ENCODE results near the gene CLPTM1. TPM values are rescaled to one million over a fixed set of nuclear protein-coding genes. Genes with fewer than 3 reads are reported as not detected.

The CLPTM1 gene
- total RNA-seq, 1 experiment from 2014 or later = 102 TPM

DNA sequence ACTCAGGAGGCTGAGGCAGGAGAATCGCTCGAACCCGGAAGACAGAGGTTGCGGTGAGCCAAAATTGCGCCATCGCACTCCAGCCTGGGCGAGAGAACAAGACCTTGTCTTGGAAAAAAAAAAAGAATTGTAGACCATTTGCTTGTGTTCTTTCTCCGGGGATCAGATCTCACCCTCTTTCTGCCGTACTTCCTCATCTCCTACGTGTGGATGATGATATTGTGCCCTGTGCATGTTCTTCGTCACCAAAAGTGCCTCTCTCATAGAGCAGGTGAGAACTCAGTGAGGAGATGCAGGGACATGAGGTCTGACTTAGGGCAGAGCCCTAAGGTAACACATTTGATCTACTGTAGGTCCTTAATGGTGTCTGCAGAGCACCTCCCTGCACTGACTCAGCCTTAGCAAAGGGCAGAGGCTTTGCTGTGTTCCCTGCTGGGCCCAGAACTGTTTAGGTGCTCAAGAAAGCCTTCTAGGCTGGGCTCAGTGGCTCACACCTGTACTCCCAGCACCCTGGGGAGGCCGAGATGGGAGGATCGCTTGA is 8.1 kb upstream of the CLPTM1 start:
- RAD21 ChIA-PET (ENCODE audit: low non-redundant PET in 1 of 2, low total read pairs in 2 of 2, uncharacterized antibody in 2 of 2, unreplicated experiment in 2 of 2) = no interaction called here
- H3K9ac ChIP-seq (ENCODE audit: low read length) = no peak overlapping the region

DNA sequence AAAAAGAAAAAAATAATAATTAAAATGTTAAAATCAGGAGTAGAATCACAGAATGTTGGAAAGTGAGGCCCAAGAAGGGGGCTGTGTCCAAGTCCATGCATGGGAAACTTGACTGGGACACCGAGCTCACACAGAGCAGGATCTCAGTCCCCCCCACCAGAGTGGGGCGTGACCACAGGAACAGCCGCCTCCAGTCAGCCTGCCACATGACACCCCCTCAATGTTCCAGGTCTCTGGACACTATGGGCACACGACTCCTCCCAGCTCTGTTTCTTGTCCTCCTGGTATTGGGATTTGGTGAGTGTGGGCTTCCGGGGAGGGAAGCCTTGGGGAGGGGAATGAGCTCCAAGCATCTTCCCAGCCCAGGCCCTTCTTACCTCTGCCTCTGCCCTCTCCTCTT is 6.9 kb upstream of the CLPTM1 start:
- ATAC-seq = no peak
- BruUV-seq (replicated peaks) = no TSS peak
- Histone ChIP-seq H3K4me3 (replicated peaks in 1 of 2; ENCODE audit: low read depth in 1 of 2, low read length in 2 of 2) (no peak overlapping the region), H3K79me2 (ENCODE audit: insufficient read depth, low read length) (no peaks in the 10 kb centered on the region), H3K27me3 (ENCODE audit: insufficient read depth, low read length) (no peaks in the 10 kb centered on the region), H4K20me1 (ENCODE audit: insufficient read depth) (no peaks in the 10 kb centered on the region), H3K9ac (ENCODE audit: low read length) (no peak overlapping the region), H3K4me2 (ENCODE audit: low read length) (no peak overlapping the region), H3K27ac (ENCODE audit: low read depth, low read length) (no peak overlapping the region), H3K4me1 (ENCODE audit: control insufficient read depth in 1 of 2, insufficient read depth in 2 of 2, low read length in 2 of 2) (peaks cover 5 to 6% of the 10 kb centered on the region in 2 experiments; a peak in 2 of 4 replicates), H3K9me2 (ENCODE audit: insufficient read depth) (no peaks in the 10 kb centered on the region), H3K9me3 (ENCODE audit: control insufficient read depth in 1 of 2, insufficient read depth in 1 of 2, low read depth in 1 of 2, low read length in 2 of 2) (no peaks in the 10 kb centered on the region), H3K36me3 (ENCODE audit: control insufficient read depth in 1 of 2, insufficient read depth in 2 of 2, low read length in 2 of 2) (no peaks in the 10 kb centered on the region), H2AFZ (ENCODE audit: low read depth, low read length, poor library complexity, severe bottlenecking) (no peak overlapping the region)
- DNase-seq (ENCODE audit: low read depth, low spot score) = no peak
- TF ChIP-seq ELF1 (IDR thresholded peaks at IDR 0.05; ENCODE audit: borderline replicate concordance, low read depth) (no peak), YY1 (IDR thresholded peaks at IDR 0.05; ENCODE audit: extremely low read depth, insufficient replicate concordance, low read depth, low read length) (no peak), CBX3 (IDR thresholded peaks at IDR 0.05; ENCODE audit: low read depth) (no peak), TCF7L2 (IDR thresholded peaks at IDR 0.05; ENCODE audit: borderline replicate concordance, extremely low read depth, insufficient read depth, insufficient read length) (no peak), POLR2A (IDR thresholded peaks at IDR 0.05; ENCODE audit: borderline replicate concordance, extremely low read depth, insufficient read depth, insufficient read length) (no peak), ZNF274 (IDR thresholded peaks at IDR 0.05; ENCODE audit: low read depth, low read length) (no peak), EZH2phosphoT487 (IDR thresholded peaks at IDR 0.05; ENCODE audit: borderline replicate concordance) (no peak), POLR2AphosphoS5 (IDR thresholded peaks at IDR 0.05; ENCODE audit: low read depth, low read length) (no peak)
- TF ChIP-seq, protein P1, sequence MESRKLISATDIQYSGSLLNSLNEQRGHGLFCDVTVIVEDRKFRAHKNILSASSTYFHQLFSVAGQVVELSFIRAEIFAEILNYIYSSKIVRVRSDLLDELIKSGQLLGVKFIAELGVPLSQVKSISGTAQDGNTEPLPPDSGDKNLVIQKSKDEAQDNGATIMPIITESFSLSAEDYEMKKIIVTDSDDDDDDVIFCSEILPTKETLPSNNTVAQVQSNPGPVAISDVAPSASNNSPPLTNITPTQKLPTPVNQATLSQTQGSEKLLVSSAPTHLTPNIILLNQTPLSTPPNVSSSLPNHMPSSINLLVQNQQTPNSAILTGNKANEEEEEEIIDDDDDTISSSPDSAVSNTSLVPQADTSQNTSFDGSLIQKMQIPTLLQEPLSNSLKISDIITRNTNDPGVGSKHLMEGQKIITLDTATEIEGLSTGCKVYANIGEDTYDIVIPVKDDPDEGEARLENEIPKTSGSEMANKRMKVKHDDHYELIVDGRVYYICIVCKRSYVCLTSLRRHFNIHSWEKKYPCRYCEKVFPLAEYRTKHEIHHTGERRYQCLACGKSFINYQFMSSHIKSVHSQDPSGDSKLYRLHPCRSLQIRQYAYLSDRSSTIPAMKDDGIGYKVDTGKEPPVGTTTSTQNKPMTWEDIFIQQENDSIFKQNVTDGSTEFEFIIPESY (IDR thresholded peaks at IDR 0.05; ENCODE audit: extremely low read depth, insufficient replicate concordance, low read length) = no peak
- TF ChIP-seq, protein P2, sequence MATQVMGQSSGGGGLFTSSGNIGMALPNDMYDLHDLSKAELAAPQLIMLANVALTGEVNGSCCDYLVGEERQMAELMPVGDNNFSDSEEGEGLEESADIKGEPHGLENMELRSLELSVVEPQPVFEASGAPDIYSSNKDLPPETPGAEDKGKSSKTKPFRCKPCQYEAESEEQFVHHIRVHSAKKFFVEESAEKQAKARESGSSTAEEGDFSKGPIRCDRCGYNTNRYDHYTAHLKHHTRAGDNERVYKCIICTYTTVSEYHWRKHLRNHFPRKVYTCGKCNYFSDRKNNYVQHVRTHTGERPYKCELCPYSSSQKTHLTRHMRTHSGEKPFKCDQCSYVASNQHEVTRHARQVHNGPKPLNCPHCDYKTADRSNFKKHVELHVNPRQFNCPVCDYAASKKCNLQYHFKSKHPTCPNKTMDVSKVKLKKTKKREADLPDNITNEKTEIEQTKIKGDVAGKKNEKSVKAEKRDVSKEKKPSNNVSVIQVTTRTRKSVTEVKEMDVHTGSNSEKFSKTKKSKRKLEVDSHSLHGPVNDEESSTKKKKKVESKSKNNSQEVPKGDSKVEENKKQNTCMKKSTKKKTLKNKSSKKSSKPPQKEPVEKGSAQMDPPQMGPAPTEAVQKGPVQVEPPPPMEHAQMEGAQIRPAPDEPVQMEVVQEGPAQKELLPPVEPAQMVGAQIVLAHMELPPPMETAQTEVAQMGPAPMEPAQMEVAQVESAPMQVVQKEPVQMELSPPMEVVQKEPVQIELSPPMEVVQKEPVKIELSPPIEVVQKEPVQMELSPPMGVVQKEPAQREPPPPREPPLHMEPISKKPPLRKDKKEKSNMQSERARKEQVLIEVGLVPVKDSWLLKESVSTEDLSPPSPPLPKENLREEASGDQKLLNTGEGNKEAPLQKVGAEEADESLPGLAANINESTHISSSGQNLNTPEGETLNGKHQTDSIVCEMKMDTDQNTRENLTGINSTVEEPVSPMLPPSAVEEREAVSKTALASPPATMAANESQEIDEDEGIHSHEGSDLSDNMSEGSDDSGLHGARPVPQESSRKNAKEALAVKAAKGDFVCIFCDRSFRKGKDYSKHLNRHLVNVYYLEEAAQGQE (IDR thresholded peaks at IDR 0.05; ENCODE audit: low read depth) = no peak
- POLR2A ChIA-PET = no interaction called here
- RAD21 ChIA-PET (ENCODE audit: low non-redundant PET in 1 of 2, low total read pairs in 2 of 2, uncharacterized antibody in 2 of 2, unreplicated experiment in 2 of 2) = no interaction called here
- intact Hi-C loops (cut with micrococcal nuclease) = no loop called here
- CTCF ChIA-PET = no interaction called here

More for the DNA sequence above, 8.1 kb upstream of the CLPTM1 start:
- POLR2A ChIA-PET = no interaction called here
- H3K9me2 ChIP-seq (ENCODE audit: insufficient read depth) = no peaks in the 10 kb centered on the region
- no peaks in the 10 kb centered on the region for H3K9me3 ChIP-seq (ENCODE audit: control insufficient read depth in 1 of 2, insufficient read depth in 1 of 2, low read depth in 1 of 2, low read length in 2 of 2)
- ATAC-seq (no peak), DNase-seq (ENCODE audit: low read depth, low spot score) (no peak)
- no peaks in the 10 kb centered on the region for H3K27me3 ChIP-seq (ENCODE audit: insufficient read depth, low read length)
- H3K27ac ChIP-seq (ENCODE audit: low read depth, low read length) = no peak overlapping the region
- H3K4me2 ChIP-seq (ENCODE audit: low read length) = no peak overlapping the region
- CTCF ChIA-PET = no interaction called here
- no TSS peak for BruUV-seq (replicated peaks)
- no peak overlapping the region for H2AFZ ChIP-seq (ENCODE audit: low read depth, low read length, poor library complexity, severe bottlenecking)
- no peaks in the 10 kb centered on the region for H3K79me2 ChIP-seq (ENCODE audit: insufficient read depth, low read length)
- H3K4me1 ChIP-seq (ENCODE audit: control insufficient read depth in 1 of 2, insufficient read depth in 2 of 2, low read length in 2 of 2) = peaks cover 5 to 6% of the 10 kb centered on the region in 2 experiments; a peak in 2 of 4 replicates
- H4K20me1 ChIP-seq (ENCODE audit: insufficient read depth) = no peaks in the 10 kb centered on the region
- H3K4me3 ChIP-seq (replicated peaks in 1 of 2; ENCODE audit: low read depth in 1 of 2, low read length in 2 of 2) = no peak overlapping the region
- no peaks in the 10 kb centered on the region for H3K36me3 ChIP-seq (ENCODE audit: control insufficient read depth in 1 of 2, insufficient read depth in 2 of 2, low read length in 2 of 2)
- intact Hi-C loops (cut with micrococcal nuclease) = no loop called here
- TF ChIP-seq CEBPB (IDR thresholded peaks at IDR 0.05; ENCODE audit: low read depth) = no peak
- TF ChIP-seq CBX3 (IDR thresholded peaks at IDR 0.05; ENCODE audit: low read depth) = no peak
